ENCODE data around the gene CCNE1.
"Not testable (repeated sequence)": the region's sequence is repeated elsewhere in the genome, so short reads cannot be mapped to it uniquely, and the experiment has no call there.

CCNE1 gene

DNA sequence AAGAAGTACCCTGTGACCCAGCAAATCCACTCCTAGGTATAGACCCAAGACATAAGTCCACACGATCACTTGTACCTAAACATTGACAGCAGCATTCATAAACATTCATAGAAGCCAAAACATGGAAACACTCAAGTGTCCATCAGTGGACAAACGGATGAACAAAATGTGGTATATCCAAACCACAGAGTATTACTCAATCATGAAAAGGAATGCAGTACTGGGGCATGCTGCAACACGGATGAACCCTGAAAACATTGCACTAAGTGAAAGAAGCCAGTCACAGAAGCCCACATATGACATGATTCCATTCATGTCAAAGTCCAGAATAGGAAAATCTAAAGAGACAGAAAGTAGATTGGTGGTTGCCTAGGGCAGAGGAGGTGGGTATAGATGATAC is 22.8 kb upstream of the CCNE1 start:
- no peak for DNase-seq

GRCh38 chr19:29793116-29793727 is 18.6 kb upstream of the CCNE1 start:
- DNase-seq: no peak

GRCh38 chr19:29794490-29794889 is 17.3 kb upstream of the CCNE1 start:
- not testable (repeated sequence) for DNase-seq

GRCh38 chr19:29795461-29796172 is 16.2 kb upstream of the CCNE1 start:
- no peak for DNase-seq

DNA sequence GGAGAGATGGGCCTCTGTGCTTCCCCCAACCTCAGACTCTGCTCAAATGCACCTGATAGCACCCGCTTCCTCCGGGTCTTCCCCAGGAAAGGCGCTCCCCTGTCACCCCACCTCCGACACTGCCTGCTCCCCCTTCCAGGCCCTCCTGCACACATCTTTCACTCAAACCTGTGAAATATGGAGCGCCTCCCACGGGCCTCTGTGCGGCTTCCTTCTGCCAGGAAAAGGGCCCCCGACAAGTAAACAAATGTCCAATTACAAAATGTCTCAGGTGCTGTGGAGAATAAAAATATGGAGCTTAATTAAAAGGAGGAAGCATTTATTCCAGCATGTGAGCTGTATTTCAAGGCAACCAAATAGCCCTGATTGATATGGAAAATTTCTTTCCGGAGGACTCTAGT is 15.6 kb upstream of the CCNE1 start:
- DNase-seq: no peak

- DNase-seq: no peak
Observed at GRCh38 chr19:29798774-29799497, 12.9 kb upstream of the CCNE1 start.

- DNase-seq: no peak
Observed at GRCh38 chr19:29800100-29800825, 11.5 kb upstream of the CCNE1 start.

GRCh38 chr19:29803951-29804350 is 7.8 kb upstream of the CCNE1 start:
- not testable (repeated sequence) for DNase-seq

DNA sequence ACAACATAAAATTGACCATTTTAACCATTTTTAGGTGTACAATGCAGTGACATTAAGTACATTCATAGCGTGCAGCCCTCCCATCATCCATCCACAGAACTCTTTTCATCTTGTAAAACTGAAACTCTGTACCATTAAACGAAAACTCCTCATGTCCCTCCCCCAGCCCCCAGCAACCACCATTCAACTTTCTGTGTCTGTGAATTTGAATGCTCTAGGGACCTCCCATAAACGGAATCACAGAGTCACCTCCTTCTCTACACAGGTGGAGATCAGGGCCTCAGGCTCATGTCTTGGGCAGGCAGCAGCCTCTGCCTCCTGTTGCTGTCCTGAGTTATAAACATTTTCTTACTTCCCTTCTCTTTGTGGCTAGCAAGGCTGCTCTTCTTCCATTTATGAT is 7.3 kb upstream of the CCNE1 start:
- DNase-seq: no peak

- DNase-seq: no peak
Observed at GRCh38 chr19:29805031-29805965, 6.5 kb upstream of the CCNE1 start.

- DNase-seq: no peak
Observed at GRCh38 chr19:29806098-29806866, 5.5 kb upstream of the CCNE1 start.

DNA sequence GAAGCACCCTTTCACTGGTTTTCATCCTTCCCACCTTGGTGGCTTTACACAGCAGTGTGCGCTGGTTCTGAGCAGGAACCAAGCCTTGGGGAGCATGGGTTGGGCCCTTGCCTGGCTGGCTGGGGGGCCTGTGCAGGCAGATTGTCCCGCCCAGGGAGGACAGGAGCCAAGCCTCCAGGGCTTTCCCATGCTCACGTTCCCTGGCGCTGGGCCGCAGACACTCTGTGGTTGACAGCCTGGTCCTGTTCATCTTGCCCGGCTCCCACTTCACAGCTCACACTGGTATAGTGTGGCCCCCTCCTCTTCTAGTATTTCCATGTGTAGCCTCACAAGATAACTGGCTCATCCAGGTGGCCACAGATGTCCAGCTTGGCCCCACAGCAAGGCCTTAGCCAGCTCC is 4.6 kb upstream of the CCNE1 start:
- no peak for DNase-seq

GRCh38 chr19:29807870-29808405 is 3.9 kb upstream of the CCNE1 start:
- no peak for DNase-seq

DNA sequence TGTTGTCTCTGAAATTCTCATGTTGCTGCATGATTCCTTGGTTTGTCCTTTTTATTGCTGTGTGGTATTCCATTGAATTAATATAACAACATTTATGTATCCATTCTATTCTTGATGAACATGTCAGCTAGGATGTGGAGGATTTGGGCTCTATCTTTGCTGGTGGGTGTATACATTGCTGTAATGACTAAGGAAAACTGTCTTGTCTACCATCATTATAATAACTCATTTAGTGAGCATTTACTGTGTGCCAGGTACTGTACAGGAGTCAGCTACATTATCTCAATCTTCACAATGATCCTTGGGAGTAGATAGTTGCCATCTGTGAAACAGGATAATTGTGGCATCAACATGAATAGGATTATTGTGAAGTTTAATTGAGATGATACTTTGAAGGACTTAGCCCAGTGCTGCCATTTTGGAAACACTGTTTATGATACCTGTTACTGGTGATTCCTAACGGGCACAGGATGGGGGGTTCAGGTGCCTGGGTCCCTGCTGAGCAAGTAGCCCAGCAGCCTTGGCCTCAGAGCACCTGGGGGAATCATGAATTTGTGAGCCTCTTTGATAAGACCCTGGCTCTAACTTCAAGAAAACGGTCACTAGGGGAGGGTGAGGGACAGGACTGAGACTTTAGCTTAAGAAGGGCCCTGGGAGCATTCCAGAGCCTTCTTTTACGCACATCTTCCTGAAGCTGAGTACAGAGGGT is 1.8 kb upstream of the CCNE1 start:
- no peak for DNase-seq

GRCh38 chr19:29810504-29810871 is 1.3 kb upstream of the CCNE1 start:
- DNase-seq: no peak

DNA sequence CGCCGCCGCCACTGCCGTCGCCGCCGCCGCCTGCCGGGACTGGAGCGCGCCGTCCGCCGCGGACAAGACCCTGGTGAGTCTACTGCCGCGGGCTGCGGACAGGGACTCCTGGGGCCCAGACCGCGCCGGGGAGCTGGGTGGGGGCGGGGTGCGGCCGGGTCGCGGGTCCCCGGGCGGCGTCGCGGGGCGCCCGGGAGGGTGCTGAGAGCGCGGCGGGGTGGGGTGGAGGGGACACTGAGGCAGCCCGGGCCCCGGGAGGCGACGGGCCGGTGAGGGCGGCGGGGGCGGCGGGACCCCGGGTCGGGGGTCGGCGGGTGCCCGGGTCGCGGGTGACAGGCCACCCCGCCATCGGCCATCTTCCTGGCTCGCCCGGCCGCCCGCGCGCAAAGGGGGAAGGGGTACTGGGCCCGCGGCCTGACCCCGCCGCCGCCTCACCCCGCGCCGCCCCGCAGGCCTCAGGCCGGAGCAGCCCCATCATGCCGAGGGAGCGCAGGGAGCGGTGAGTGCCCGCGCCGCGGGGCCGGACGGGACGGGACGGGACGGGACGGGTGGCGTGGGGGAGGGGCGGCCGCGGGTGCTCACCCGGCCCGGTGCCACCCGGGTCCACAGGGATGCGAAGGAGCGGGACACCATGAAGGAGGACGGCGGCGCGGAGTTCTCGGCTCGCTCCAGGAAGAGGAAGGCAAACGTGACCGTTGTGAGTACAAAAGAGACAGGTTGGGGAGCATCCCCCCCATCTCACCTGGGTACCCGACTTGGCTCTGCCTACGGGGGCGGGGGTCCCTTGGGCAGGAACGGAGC is 489 bp downstream of the CCNE1 start:
- DNase-seq: no peak

DNA sequence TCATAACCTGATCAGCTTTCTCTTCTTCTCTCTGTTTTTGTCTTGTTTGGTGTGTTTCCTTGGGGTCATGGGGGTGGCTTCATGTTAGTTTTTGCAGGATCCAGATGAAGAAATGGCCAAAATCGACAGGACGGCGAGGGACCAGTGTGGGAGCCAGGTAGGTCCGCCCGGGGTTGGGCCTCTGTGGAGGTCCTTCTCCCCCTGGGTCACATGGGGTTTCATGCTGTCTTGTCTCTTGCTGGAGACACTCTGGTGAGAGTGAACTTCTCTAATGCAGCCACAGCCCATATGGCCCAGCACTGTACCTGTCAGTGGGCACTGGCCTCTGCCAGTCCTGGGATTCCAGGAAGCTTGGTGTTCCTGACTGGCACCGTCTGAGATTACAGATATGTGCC is 1.1 kb downstream of the CCNE1 start:
- no peak for DNase-seq

DNA sequence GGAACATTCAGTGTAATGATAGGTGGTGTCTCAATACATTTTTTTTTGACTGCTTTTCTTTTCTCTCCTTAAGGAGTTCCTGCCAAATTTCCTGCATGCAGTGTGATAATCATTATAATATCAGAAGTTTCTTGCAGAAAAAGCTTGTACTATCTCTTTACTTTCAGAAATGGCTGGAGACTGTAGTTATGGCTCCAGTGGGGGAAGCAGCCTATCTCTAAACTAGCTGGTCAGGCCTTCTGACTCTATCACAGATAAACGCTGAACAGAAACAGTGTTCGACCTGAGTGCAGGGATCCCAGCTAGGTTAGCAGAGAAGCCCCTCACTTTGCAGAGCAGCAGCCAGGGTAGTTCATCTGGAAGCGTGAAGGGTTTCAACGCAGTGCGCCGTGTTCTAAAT is 1.9 kb downstream of the CCNE1 start:
- DNase-seq: no peak

DNA sequence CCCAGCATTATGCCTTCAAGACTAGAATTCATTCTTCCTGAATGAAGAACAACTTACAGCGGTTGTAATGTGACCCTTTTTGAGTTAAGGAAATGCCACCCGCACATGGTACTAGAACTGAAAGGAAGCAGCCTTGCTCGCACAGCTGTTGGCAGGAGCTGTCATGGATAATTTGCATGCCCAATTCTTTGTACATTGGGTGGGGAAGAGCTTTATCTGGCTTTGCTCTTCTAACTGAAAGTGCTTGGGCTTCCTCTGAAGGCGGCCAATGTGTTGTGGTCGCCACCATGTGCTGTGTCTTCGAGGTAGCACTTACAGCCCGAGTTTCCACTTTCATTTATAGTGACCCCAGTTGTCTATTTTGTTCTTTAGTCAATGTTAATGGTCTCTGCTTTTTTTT is 3.4 kb downstream of the CCNE1 start:
- no peak for DNase-seq

DNA sequence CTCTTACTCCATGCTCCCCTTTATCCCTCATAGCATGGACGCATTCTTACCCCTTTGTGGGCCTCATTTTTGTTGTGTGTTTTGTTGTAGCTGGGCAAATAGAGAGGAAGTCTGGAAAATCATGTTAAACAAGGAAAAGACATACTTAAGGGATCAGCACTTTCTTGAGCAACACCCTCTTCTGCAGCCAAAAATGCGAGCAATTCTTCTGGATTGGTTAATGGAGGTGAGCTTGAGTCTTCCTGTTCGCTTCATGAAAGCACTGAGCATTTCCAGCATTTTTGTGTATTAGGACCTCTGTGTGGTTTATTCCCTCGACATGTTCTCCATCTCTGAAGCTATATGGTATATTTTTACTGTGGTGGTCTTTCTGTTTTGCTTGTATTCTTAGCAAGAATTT is 5.5 kb downstream of the CCNE1 start:
- DNase-seq: no peak
